Measurements from ENCODE around the gene NDUFAF5. TPM values are rescaled to one million over a fixed set of nuclear protein-coding genes. Genes with fewer than 3 reads are reported as not detected.

Gene NDUFAF5
- total and polyA plus RNA-seq, 2 donors (not counting 3 experiments of a cell fraction or from before 2014, with no cell fraction given): 9.8 to 26.4 TPM

DNA sequence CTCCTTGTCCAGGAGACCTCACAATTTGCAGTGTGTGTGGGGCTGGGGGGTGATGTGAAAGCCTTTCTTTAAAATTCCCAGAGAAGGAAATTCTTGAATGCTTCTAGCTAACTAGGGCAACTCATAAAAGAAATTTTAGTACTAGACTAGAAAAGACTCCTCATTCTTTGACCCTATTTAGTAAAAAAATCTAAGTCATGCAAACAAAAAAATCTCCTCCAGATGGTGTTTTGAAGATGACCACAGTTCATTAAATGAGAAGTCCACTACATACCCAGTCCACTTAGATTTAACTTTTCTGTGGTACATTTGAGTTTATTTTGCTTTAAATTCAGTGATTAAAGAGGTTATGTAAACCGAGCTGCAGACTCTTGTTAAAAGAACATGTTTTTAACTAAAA is 67.5 kb downstream of the NDUFAF5 start:
- H2AFZ ChIP-seq (ENCODE audit: low read depth, low read length): no peak overlapping the region
- H3K4me1 ChIP-seq (ENCODE audit: control insufficient read depth, extremely low read depth, insufficient read depth, low read length): no peaks in the 10 kb centered on the region
- no peak overlapping the region for H3K4me2 ChIP-seq (ENCODE audit: insufficient read depth, low read length)
- no TSS peak for BruUV-seq (replicated peaks)
- H3K79me2 ChIP-seq (ENCODE audit: control insufficient read depth, insufficient read depth, low read length): no peaks in the 10 kb centered on the region
- H3K9me1 ChIP-seq (replicated peaks; ENCODE audit: control insufficient read depth, extremely low read depth, insufficient read depth, low read length): no peaks in the 10 kb centered on the region
- no peaks in the 10 kb centered on the region for H3K27me3 ChIP-seq (ENCODE audit: control insufficient read depth in 2 of 2, insufficient read depth in 2 of 2, low read length in 2 of 2)
- H3K9me3 ChIP-seq (replicated peaks; ENCODE audit: control insufficient read depth, insufficient read depth, low read length): no peaks in the 10 kb centered on the region
- H3K9ac ChIP-seq (replicated peaks; ENCODE audit: extremely low read depth, insufficient read depth, low read length): no peak overlapping the region
- POLR2A ChIA-PET: no interaction called here
- no peaks in the 10 kb centered on the region for H4K20me1 ChIP-seq (replicated peaks; ENCODE audit: control insufficient read depth, extremely low read depth, insufficient read depth, low read length)
- no peaks in the 10 kb centered on the region for H3K36me3 ChIP-seq (ENCODE audit: control insufficient read depth in 2 of 2, extremely low read depth in 1 of 2, insufficient read depth in 2 of 2, low read length in 2 of 2)
- FAIRE-seq: no peak
- TF ChIP-seq POLR2AphosphoS5 (IDR thresholded peaks at IDR 0.05; ENCODE audit: insufficient read depth, low read depth, low read length): no peak
- TF ChIP-seq, protein P1, sequence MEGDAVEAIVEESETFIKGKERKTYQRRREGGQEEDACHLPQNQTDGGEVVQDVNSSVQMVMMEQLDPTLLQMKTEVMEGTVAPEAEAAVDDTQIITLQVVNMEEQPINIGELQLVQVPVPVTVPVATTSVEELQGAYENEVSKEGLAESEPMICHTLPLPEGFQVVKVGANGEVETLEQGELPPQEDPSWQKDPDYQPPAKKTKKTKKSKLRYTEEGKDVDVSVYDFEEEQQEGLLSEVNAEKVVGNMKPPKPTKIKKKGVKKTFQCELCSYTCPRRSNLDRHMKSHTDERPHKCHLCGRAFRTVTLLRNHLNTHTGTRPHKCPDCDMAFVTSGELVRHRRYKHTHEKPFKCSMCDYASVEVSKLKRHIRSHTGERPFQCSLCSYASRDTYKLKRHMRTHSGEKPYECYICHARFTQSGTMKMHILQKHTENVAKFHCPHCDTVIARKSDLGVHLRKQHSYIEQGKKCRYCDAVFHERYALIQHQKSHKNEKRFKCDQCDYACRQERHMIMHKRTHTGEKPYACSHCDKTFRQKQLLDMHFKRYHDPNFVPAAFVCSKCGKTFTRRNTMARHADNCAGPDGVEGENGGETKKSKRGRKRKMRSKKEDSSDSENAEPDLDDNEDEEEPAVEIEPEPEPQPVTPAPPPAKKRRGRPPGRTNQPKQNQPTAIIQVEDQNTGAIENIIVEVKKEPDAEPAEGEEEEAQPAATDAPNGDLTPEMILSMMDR (IDR thresholded peaks at IDR 0.05; ENCODE audit: extremely low read depth in 1 of 2, insufficient read depth in 1 of 2, low read depth in 1 of 2, low read length in 2 of 2): no peak
- no peak for TF ChIP-seq EZH2 (IDR thresholded peaks at IDR 0.05; ENCODE audit: borderline replicate concordance, low read depth, low read length, severe bottlenecking)
- TF ChIP-seq, protein P2, sequence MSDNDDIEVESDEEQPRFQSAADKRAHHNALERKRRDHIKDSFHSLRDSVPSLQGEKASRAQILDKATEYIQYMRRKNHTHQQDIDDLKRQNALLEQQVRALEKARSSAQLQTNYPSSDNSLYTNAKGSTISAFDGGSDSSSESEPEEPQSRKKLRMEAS (IDR thresholded peaks at IDR 0.05; ENCODE audit: insufficient read depth, insufficient read length): no peak
- TF ChIP-seq JUN (IDR thresholded peaks at IDR 0.05; ENCODE audit: borderline replicate concordance, insufficient read depth, insufficient read length, low read depth): no peak
- TF ChIP-seq POLR2A (IDR thresholded peaks at IDR 0.05; ENCODE audit: low read depth, low read length): no peak
- no peak for TF ChIP-seq FOS (IDR thresholded peaks at IDR 0.05; ENCODE audit: borderline replicate concordance, insufficient read depth, low read length)
- TF ChIP-seq GATA2 (IDR thresholded peaks at IDR 0.05; ENCODE audit: insufficient read depth, insufficient read length, low read depth, low read length): no peak
- no peak for TF ChIP-seq MYC (IDR thresholded peaks at IDR 0.05; ENCODE audit: low read depth, low read length)
- DNase-seq (ENCODE audit: low read depth, low spot score): no peak
- intact Hi-C loops (cut with micrococcal nuclease) (no loop called here), dilution Hi-C loops (cut with MboI; ENCODE audit: extremely low pct_ligation_motif_present, low sequenced_read_pairs) (no loop called here)
- no peak overlapping the region for H3K27ac ChIP-seq (ENCODE audit: insufficient read depth, low read depth, low read length)
- CTCF ChIA-PET: no interaction called here
- H3K4me3 ChIP-seq (replicated peaks in 1 of 3; ENCODE audit: insufficient read depth in 1 of 3, low read depth in 1 of 3, low read length in 3 of 3): no peak overlapping the region
